Chondrocyte (in vitro differentiated cells): ENCODE results near the gene C1QTNF4. TPM values are rescaled to one million over a fixed set of nuclear protein-coding genes. Genes with fewer than 3 reads are reported as not detected.
A peak's percentile ranks its signal among the peaks of the same experiment; 100 is the strongest.

ENCODE experiments used
- DNase-seq: peaks from one replicate; pipeline ENCODE4 v3.0.0; 2021; ENCODE audit warnings: mixed read lengths, low spot score
- H3K27ac Mint-ChIP-seq: one replicate; pipeline ENCODE4 v1.8.0; 2021; ENCODE audit warnings: mild to moderate bottlenecking, moderate library complexity, mixed read lengths; ENCODE audit not compliant: unreplicated experiment
- H3K27me3 Mint-ChIP-seq: 2 replicates; pipeline ENCODE4 v1.8.0; 2021; ENCODE audit warnings: low read depth, mixed read lengths
- H3K36me3 Mint-ChIP-seq: 2 replicates; pipeline ENCODE4 v1.8.0; 2021; ENCODE audit warnings: low read depth, mixed read lengths
- H3K4me1 Mint-ChIP-seq: 2 replicates; pipeline ENCODE4 v1.8.0; 2021; ENCODE audit warnings: low read depth, mild to moderate bottlenecking, mixed read lengths
- H3K4me3 Mint-ChIP-seq: one replicate; pipeline ENCODE4 v1.8.0; 2021; ENCODE audit warnings: mild to moderate bottlenecking, moderate library complexity, mixed read lengths; ENCODE audit not compliant: unreplicated experiment
- H3K9me3 Mint-ChIP-seq: 2 replicates; pipeline ENCODE4 v1.8.0; 2021; ENCODE audit warnings: low read depth, mixed read lengths
- total RNA-seq: library from RNA; stranded (reverse); gene quantifications from 3 replicates; pipeline ENCODE4 v1.2.1, GENCODE V29; 2021
- TF ChIP-seq, protein P1 (sequence below): fragments of 200-600 bp; sonication (generic); IDR thresholded peaks from 2 replicates; pipeline ENCODE4 v1.5.0; 2021; ENCODE audit warnings: antibody characterized with exemption, mild to moderate bottlenecking, moderate library complexity

The C1QTNF4 gene
- total RNA-seq, 1 donor from 2014 or later = 0.40 TPM

DNA sequence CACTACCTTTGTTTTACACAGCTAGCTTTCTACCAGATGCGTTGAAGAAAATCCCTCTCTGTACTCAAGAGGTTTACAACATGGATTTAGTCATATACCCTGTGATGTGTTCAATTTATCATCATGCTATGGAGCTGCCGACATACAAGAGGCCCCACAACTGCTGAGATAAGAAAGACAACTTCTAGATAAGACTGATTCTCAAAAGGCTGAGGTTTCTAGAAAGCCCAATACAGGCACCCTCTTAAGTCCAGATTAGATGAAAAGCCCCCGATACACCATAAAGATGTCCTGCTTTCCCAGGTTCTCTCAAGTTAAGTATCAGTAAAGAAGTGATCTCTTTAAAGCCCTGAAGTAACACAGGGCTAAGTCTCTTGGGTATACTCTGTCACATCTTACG lies 33.8 kb upstream of the C1QTNF4 start:
- no peak for DNase-seq
- Mint-ChIP-seq H3K4me3 (no peak overlapping the region), H3K9me3 (no peaks in the 10 kb centered on the region), H3K4me1 (no peaks in the 10 kb centered on the region), H3K27ac (no peak overlapping the region), H3K36me3 (peaks cover 33% of the 10 kb centered on the region), H3K27me3 (no peaks in the 10 kb centered on the region)
- TF ChIP-seq, protein P1, sequence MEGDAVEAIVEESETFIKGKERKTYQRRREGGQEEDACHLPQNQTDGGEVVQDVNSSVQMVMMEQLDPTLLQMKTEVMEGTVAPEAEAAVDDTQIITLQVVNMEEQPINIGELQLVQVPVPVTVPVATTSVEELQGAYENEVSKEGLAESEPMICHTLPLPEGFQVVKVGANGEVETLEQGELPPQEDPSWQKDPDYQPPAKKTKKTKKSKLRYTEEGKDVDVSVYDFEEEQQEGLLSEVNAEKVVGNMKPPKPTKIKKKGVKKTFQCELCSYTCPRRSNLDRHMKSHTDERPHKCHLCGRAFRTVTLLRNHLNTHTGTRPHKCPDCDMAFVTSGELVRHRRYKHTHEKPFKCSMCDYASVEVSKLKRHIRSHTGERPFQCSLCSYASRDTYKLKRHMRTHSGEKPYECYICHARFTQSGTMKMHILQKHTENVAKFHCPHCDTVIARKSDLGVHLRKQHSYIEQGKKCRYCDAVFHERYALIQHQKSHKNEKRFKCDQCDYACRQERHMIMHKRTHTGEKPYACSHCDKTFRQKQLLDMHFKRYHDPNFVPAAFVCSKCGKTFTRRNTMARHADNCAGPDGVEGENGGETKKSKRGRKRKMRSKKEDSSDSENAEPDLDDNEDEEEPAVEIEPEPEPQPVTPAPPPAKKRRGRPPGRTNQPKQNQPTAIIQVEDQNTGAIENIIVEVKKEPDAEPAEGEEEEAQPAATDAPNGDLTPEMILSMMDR = no peak

DNA sequence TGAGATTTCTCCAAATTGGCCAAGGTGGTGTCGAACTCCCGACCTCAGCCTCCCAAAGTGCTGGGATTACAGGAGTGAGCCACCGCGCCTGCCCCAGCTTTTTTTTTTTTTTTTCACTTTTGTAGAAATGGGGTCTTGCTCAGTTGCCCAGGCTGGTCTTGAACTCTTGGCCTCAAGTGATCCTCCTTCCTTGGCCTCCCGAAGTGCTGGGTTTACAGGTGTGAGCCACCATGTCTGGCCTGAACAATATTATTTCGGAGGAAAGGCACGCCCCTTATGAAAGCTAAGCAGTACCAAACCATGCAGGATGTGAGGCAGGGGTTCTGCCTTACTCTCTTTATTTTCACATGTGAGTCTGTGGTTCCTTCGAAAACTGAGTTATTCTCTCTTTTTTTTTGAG lies 32.0 kb upstream of the C1QTNF4 start:
- no peaks in the 10 kb centered on the region for H3K4me1 Mint-ChIP-seq
- TF ChIP-seq, protein P1 = no peak
- H3K4me3 Mint-ChIP-seq = no peak overlapping the region
- no peaks in the 10 kb centered on the region for H3K27me3 Mint-ChIP-seq
- DNase-seq = no peak
- peaks cover 30% of the 10 kb centered on the region for H3K36me3 Mint-ChIP-seq
- no peak overlapping the region for H3K27ac Mint-ChIP-seq
- H3K9me3 Mint-ChIP-seq = no peaks in the 10 kb centered on the region

DNA sequence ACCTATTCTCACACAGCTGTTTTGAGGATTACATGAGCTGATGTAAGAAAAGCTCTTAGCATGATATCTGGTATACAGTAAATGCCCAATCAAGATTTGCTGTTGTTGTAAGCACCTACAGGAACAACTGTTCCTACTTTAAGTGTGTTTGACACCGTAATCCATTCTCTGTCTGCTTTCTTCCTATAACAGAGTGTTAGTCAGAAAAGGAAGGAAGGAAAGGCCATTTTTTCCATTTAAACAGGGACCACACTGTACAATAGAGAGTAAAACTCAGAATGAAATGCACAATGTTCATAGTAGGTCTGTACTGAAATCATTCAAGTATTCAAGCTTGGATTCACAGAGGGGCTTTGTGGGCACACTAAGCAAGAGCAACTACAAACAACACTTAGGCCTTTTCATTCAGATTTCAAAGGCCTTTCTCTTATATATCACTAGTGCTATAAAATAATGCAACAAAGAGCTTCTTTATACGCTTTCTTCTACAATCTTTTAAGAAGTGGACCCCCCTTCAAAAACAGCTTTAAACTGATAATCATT lies 26.7 kb upstream of the C1QTNF4 start:
- TF ChIP-seq, protein P1 = no peak
- peaks cover 13% of the 10 kb centered on the region for H3K36me3 Mint-ChIP-seq
- H3K4me3 Mint-ChIP-seq = no peak overlapping the region

DNA sequence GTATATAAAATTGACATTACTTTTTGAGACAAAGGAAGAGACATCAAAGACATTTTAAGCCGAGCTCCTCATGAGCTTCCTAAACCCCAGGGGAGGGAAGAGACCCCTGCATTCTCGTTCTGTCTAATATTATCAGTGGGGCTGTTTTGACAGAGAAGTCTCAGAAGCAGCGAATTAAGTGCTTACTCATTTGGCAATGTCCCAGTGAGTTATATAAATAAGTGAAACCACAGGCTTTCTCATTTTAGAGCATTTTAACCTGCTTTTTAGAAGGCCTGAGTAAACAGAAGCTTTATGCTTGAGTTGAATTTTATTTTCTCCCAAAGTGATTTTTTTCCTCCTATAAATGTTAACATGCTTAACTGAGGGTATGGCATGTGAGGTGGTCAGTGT lies 23.2 kb upstream of the C1QTNF4 start:
- DNase-seq = no peak

More for the DNA sequence above, 26.7 kb upstream of the C1QTNF4 start:
- Mint-ChIP-seq H3K4me1 (peaks cover 14% of the 10 kb centered on the region), H3K9me3 (no peaks in the 10 kb centered on the region), H3K27ac (no peak overlapping the region), H3K27me3 (no peaks in the 10 kb centered on the region)
- no peak for DNase-seq

DNA sequence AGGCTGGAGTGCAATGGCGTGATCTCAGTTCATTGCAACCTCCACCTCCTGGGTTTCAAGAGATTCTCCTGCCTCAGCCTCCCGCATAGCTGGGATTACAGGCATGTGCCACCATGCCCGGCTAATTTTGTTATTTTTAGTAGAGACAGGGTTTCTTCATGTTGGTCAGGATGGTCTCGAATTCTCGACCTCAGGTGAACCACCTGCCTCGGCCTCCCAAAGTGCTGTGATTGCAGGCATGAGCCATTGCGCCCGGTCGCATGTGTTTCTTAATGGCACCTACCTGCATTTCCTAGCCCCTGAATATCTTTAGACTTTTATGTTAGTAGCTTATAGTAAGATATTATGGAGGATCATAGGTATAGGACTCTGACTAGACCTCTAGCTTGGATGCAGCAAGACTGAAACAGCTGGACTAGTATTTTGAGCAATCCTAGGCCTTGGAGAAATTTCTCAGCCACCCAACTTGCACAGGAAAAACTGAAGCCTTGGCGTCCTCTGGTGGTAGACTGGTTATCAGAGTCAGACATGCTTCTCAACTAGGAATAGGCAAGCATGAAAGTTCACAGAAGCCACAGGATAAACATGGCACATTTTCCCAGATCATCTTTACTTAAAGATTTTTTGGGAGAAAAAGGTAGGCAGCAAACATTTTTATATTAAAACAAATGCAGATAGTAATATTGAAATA lies 22.7 kb upstream of the C1QTNF4 start:
- no peak overlapping the region for H3K4me3 Mint-ChIP-seq
- TF ChIP-seq, protein P1 = peak; percentile 82
- H3K4me1 Mint-ChIP-seq = peaks cover 14% of the 10 kb centered on the region
- no peak overlapping the region for H3K27ac Mint-ChIP-seq
- H3K9me3 Mint-ChIP-seq = no peaks in the 10 kb centered on the region
- no peak for DNase-seq
- no peaks in the 10 kb centered on the region for H3K27me3 Mint-ChIP-seq
- H3K36me3 Mint-ChIP-seq = peaks cover 9% of the 10 kb centered on the region

More for the DNA sequence above, 23.2 kb upstream of the C1QTNF4 start:
- no peak overlapping the region for H3K4me3 Mint-ChIP-seq
- H3K36me3 Mint-ChIP-seq = peaks cover 9% of the 10 kb centered on the region
- TF ChIP-seq, protein P1 = peak; percentile 31
- H3K4me1 Mint-ChIP-seq = peaks cover 14% of the 10 kb centered on the region
- no peak overlapping the region for H3K27ac Mint-ChIP-seq
- no peaks in the 10 kb centered on the region for H3K9me3 Mint-ChIP-seq
- H3K27me3 Mint-ChIP-seq = no peaks in the 10 kb centered on the region
